Ramos (cell line): ENCODE measurements around the gene ADD1.

Experiments
- in situ Hi-C: fragments of 300-500 bp; cut with MboI; formaldehyde crosslinking; loops from one replicate; pipeline ENCODE4 v1.14.3; 2022; ENCODE audit warnings: low sequenced_read_pairs; ENCODE audit not compliant: unreplicated experiment

The ADD1 gene

GRCh38 chr4:2856266-2856665 is 12.6 kb downstream of the ADD1 start:
- in situ Hi-C loops = no loop called here

- in situ Hi-C loops = no loop called here
Measured at GRCh38 chr4:2857349-2857927, 13.8 kb downstream of the ADD1 start.

- in situ Hi-C loops = no loop called here
Measured at GRCh38 chr4:2858451-2859217, 15.0 kb downstream of the ADD1 start.

- in situ Hi-C loops = no loop called here
Measured at GRCh38 chr4:2859514-2859913, 15.9 kb downstream of the ADD1 start.

GRCh38 chr4:2860391-2861348 is 17.0 kb downstream of the ADD1 start:
- in situ Hi-C loops = no loop called here

- in situ Hi-C loops = no loop called here
Measured at GRCh38 chr4:2861631-2862436, 18.2 kb downstream of the ADD1 start.

GRCh38 chr4:2862528-2862927 is 18.9 kb downstream of the ADD1 start:
- in situ Hi-C loops = no loop called here

GRCh38 chr4:2863649-2864048 is 20.0 kb downstream of the ADD1 start:
- in situ Hi-C loops = no loop called here

- in situ Hi-C loops = no loop called here
Measured at GRCh38 chr4:2865196-2865780, 21.6 kb downstream of the ADD1 start.

GRCh38 chr4:2866160-2866861 is 22.7 kb downstream of the ADD1 start:
- in situ Hi-C loops = no loop called here

- in situ Hi-C loops = no loop called here
Measured at GRCh38 chr4:2866891-2867290, 23.2 kb downstream of the ADD1 start.

GRCh38 chr4:2867758-2868491 is 24.3 kb downstream of the ADD1 start:
- in situ Hi-C loops = no loop called here

- in situ Hi-C loops = no loop called here
Measured at GRCh38 chr4:2868877-2869487, 25.3 kb downstream of the ADD1 start.

- in situ Hi-C loops = no loop called here
Measured at GRCh38 chr4:2869659-2870058, 26.0 kb downstream of the ADD1 start.

- in situ Hi-C loops = no loop called here
Measured at GRCh38 chr4:2870082-2870481, 26.4 kb downstream of the ADD1 start.

- in situ Hi-C loops = no loop called here
Measured at GRCh38 chr4:2871466-2871865, 27.8 kb downstream of the ADD1 start.

GRCh38 chr4:2871911-2872310 is 28.3 kb downstream of the ADD1 start:
- in situ Hi-C loops = no loop called here

GRCh38 chr4:2873329-2873728 is 29.7 kb downstream of the ADD1 start:
- in situ Hi-C loops = no loop called here
